COLO668 (cell line): ENCODE data around the gene IFT81.
"Not testable (repeated sequence)": the region's sequence is repeated elsewhere in the genome, so short reads cannot be mapped to it uniquely, and the experiment has no call there.

ENCODE experiments used
- DNase-seq: peaks from one replicate; lab custom pipeline; 2025; ENCODE audit not compliant: unreplicated experiment; lab: John Stamatoyannopoulos, UW

IFT81 gene

GRCh38 chr12:110124269-110124995 is at the start of gene IFT81:
Gene IFT81 (plus strand): TSS chr12:110124357. CDS start chr12:110127381, 3,024 bp downstream.
- DNase-seq, result peak; percentile 96

GRCh38 chr12:110075880-110076279 is 48.3 kb upstream of the IFT81 start:
- no peak for DNase-seq

- DNase-seq, result no peak
Observed at GRCh38 chr12:110077800-110078199, 46.4 kb upstream of the IFT81 start.

GRCh38 chr12:110079477-110080400 is 44.4 kb upstream of the IFT81 start:
- no peak for DNase-seq

GRCh38 chr12:110080410-110080809 is 43.7 kb upstream of the IFT81 start:
- DNase-seq, result no peak

GRCh38 chr12:110084314-110085015 is 39.7 kb upstream of the IFT81 start:
- no peak for DNase-seq

- not testable (repeated sequence) for DNase-seq
Observed at GRCh38 chr12:110088216-110088615, 35.9 kb upstream of the IFT81 start.

GRCh38 chr12:110088936-110089335 is 35.2 kb upstream of the IFT81 start:
- DNase-seq, result no peak

GRCh38 chr12:110090266-110091135 is 33.7 kb upstream of the IFT81 start:
- DNase-seq, result no peak

GRCh38 chr12:110091136-110091711 is 32.9 kb upstream of the IFT81 start:
- DNase-seq, result no peak

GRCh38 chr12:110093631-110094311 is 30.4 kb upstream of the IFT81 start:
- DNase-seq, result no peak

GRCh38 chr12:110100315-110100970 is 23.7 kb upstream of the IFT81 start:
- peak; percentile 64 for DNase-seq

GRCh38 chr12:110102255-110102654 is 21.9 kb upstream of the IFT81 start:
- peak; percentile 46 for DNase-seq

GRCh38 chr12:110104188-110105094 is 19.7 kb upstream of the IFT81 start:
- no peak for DNase-seq

GRCh38 chr12:110105159-110105558 is 19.0 kb upstream of the IFT81 start:
- DNase-seq, result no peak

GRCh38 chr12:110105986-110106385 is 18.2 kb upstream of the IFT81 start:
- DNase-seq, result no peak

- no peak for DNase-seq
Observed at GRCh38 chr12:110107369-110108281, 16.5 kb upstream of the IFT81 start.
